H9 (cell line): Measurements from ENCODE around the gene ELAVL4. TPM values are rescaled to one million over a fixed set of nuclear protein-coding genes. Genes with fewer than 3 reads are reported as not detected.

Source experiments
- DNase-seq: peaks from one replicate; pipeline ENCODE4 v3.0.0-alpha.2; 2017
- H2AFZ ChIP-seq: one replicate; pipeline ENCODE4 v1.6.1; 2013; ENCODE audit warnings: mild to moderate bottlenecking, low read length, control low read depth, moderate library complexity
- H2AK5ac ChIP-seq: 2 replicates; pipeline ENCODE4 v1.6.1; 2013; ENCODE audit warnings: low read length, control low read depth, mixed read lengths; ENCODE audit not compliant: insufficient read length
- H2BK120ac ChIP-seq: one replicate; pipeline ENCODE4 v1.6.1; 2013; ENCODE audit warnings: low read depth, mild to moderate bottlenecking, low read length, control low read depth, inconsistent platforms; ENCODE audit not compliant: poor library complexity, severe bottlenecking
- H2BK12ac ChIP-seq: 2 replicates; pipeline ENCODE4 v1.6.1; 2013; ENCODE audit warnings: low read length, control low read depth, mixed read lengths, low read depth; ENCODE audit not compliant: insufficient read length
- H2BK15ac ChIP-seq: 2 replicates; pipeline ENCODE4 v1.6.1; 2013; ENCODE audit warnings: low read depth, low read length, control low read depth
- H2BK20ac ChIP-seq: one replicate; pipeline ENCODE4 v1.6.1; 2013; ENCODE audit warnings: low read depth, mild to moderate bottlenecking, low read length, control low read depth, inconsistent platforms; ENCODE audit not compliant: poor library complexity, severe bottlenecking
- H2BK5ac ChIP-seq: 2 replicates; pipeline ENCODE4 v1.6.1; 2013; ENCODE audit warnings: low read length, control low read depth, mixed read lengths; ENCODE audit not compliant: insufficient read length
- H3K14ac ChIP-seq: 2 replicates; pipeline ENCODE4 v1.6.1; 2013; ENCODE audit warnings: low read length, control low read depth; ENCODE audit not compliant: insufficient read depth
- H3K18ac ChIP-seq: 2 replicates; pipeline ENCODE4 v1.6.1; 2013; ENCODE audit warnings: low read depth, mild to moderate bottlenecking, mixed read lengths, low read length, control low read depth; ENCODE audit not compliant: insufficient read length
- H3K23ac ChIP-seq: 2 replicates; pipeline ENCODE4 v1.6.1; 2013; ENCODE audit warnings: low read length, control low read depth, mixed read lengths, low read depth; ENCODE audit not compliant: insufficient read length
- H3K23me2 ChIP-seq: 2 replicates; pipeline ENCODE4 v1.6.1; 2013; ENCODE audit warnings: low read depth, mild to moderate bottlenecking, mixed read lengths, low read length, control low read depth; ENCODE audit not compliant: insufficient read length, poor library complexity, severe bottlenecking
- H3K27ac ChIP-seq: 2 replicates; pipeline ENCODE4 v1.5.1; 2013; ENCODE audit warnings: low read length, control low read depth, mixed read lengths, low read depth; ENCODE audit not compliant: insufficient read length
- H3K27me3 ChIP-seq: 2 replicates; pipeline ENCODE4 v1.6.1; 2013; ENCODE audit warnings: low read length, control low read depth, inconsistent platforms; ENCODE audit not compliant: insufficient read depth
- H3K4ac ChIP-seq: 2 replicates; pipeline ENCODE4 v1.6.1; 2013; ENCODE audit warnings: low read depth, mild to moderate bottlenecking, control low read depth, inconsistent platforms, low read length, moderate library complexity
- H3K4me1 ChIP-seq: 2 replicates; pipeline ENCODE4 v1.6.1; 2013; ENCODE audit warnings: low read length, control low read depth, inconsistent platforms; ENCODE audit not compliant: insufficient read depth
- H3K4me2 ChIP-seq: 2 replicates; pipeline ENCODE4 v1.6.1; 2013; ENCODE audit warnings: low read length, control low read depth, mixed read lengths; ENCODE audit not compliant: insufficient read length, insufficient read depth
- H3K56ac ChIP-seq: 2 replicates; pipeline ENCODE4 v1.6.1; 2013; ENCODE audit warnings: low read depth, mild to moderate bottlenecking, mixed read lengths, low read length, control low read depth; ENCODE audit not compliant: insufficient read length
- H3K79me1 ChIP-seq: 2 replicates; pipeline ENCODE4 v1.6.1; 2013; ENCODE audit warnings: low read depth, mild to moderate bottlenecking, moderate library complexity, low read length, control low read depth, inconsistent platforms; ENCODE audit not compliant: insufficient read depth, poor library complexity, severe bottlenecking
- H3K79me2 ChIP-seq: 2 replicates; pipeline ENCODE4 v1.6.1; 2013; ENCODE audit warnings: low read length, control low read depth, inconsistent platforms; ENCODE audit not compliant: insufficient read depth
- H3K9ac ChIP-seq: 2 replicates; pipeline ENCODE4 v1.6.1; 2013; ENCODE audit warnings: low read length, control low read depth, mixed read lengths; ENCODE audit not compliant: insufficient read length; ENCODE audit errors: extremely low read depth
- H3K9me3 ChIP-seq: one replicate; pipeline ENCODE4 v1.6.1; 2013; ENCODE audit warnings: low read depth, low read length, inconsistent platforms; ENCODE audit not compliant: control insufficient read depth
- H3T11ph ChIP-seq: one replicate; pipeline ENCODE4 v1.6.1; 2013; ENCODE audit warnings: mild to moderate bottlenecking, low read length, control low read depth, inconsistent platforms
- H4K20me1 ChIP-seq: one replicate; pipeline ENCODE4 v1.6.1; 2013; ENCODE audit not compliant: control insufficient read depth, insufficient read length, insufficient read depth
- H4K5ac ChIP-seq: 2 replicates; pipeline ENCODE4 v1.6.1; 2013; ENCODE audit warnings: low read depth, mild to moderate bottlenecking, mixed read lengths, low read length, control low read depth; ENCODE audit not compliant: insufficient read length
- H4K8ac ChIP-seq: replicated peaks from 2 replicates; pipeline ENCODE4 v1.6.1; 2013; ENCODE audit warnings: low read length, control low read depth, mixed read lengths, low read depth; ENCODE audit not compliant: insufficient read length
- H4K91ac ChIP-seq: 2 replicates; pipeline ENCODE4 v1.6.1; 2013; ENCODE audit warnings: low read depth, mild to moderate bottlenecking, moderate library complexity, mixed read lengths, low read length, control low read depth; ENCODE audit not compliant: insufficient read length
- H3K27ac Mint-ChIP-seq, 3 experiments: 2 replicates in 2 of 3; 3 replicates in 1 of 3; pipeline ENCODE4 v1.8.0; 2020 to 2021; ENCODE audit warnings: mixed read lengths in 3 of 3, mild to moderate bottlenecking in 1 of 3, moderate library complexity in 1 of 3
- H3K27me3 Mint-ChIP-seq: 2 replicates; pipeline ENCODE4 v1.8.0; 2021; ENCODE audit warnings: low read depth, mild to moderate bottlenecking, moderate library complexity, mixed read lengths
- H3K36me3 Mint-ChIP-seq, 3 experiments: 2 replicates in 2 of 3; 3 replicates in 1 of 3; pipeline ENCODE4 v1.8.0; 2020 to 2021; ENCODE audit warnings: low read depth in 3 of 3, mixed read lengths in 3 of 3; ENCODE audit not compliant: insufficient read depth in 1 of 3
- H3K4me1 Mint-ChIP-seq, 2 experiments: 2 replicates each; pipeline ENCODE4 v1.8.0; 2020; ENCODE audit warnings: mixed read lengths in 2 of 2
- H3K4me3 Mint-ChIP-seq, 2 experiments: 2 replicates in 1 of 2; 3 replicates in 1 of 2; pipeline ENCODE4 v1.8.0; 2020 to 2021; ENCODE audit warnings: mild to moderate bottlenecking in 2 of 2, mixed read lengths in 2 of 2, moderate library complexity in 1 of 2
- H3K9me3 Mint-ChIP-seq, 2 experiments: 2 replicates in 1 of 2; 3 replicates in 1 of 2; pipeline ENCODE4 v1.8.0; 2020; ENCODE audit warnings: mild to moderate bottlenecking in 2 of 2, mixed read lengths in 2 of 2, moderate library complexity in 1 of 2
- WGBS: extraction: QIAGEN DNeasy Blood & Tissue Kit; methylation state at CpG from one replicate; pipeline ENCODE4 v1.1.7; 2013; ENCODE audit warnings: missing lambda C conversion rate, low lambda C conversion rate, mixed read lengths; ENCODE audit not compliant: insufficient read length; ENCODE audit errors: extremely low coverage; 5-methylcytosine and 5-hydroxymethylcytosine counted together
- total RNA-seq: library from RNA; stranded (reverse); gene quantifications from 2 replicates; pipeline ENCODE4 v1.2.1, GENCODE V29; 2021
- TF ChIP-seq, protein P1 (sequence below): fragments of 200-600 bp; sonication (generic); conservative IDR thresholded peaks from 3 replicates; pipeline ENCODE4 v1.8.0; 2021; ENCODE audit warnings: antibody characterized with exemption, mild to moderate bottlenecking

The ELAVL4 gene
- total RNA-seq, 1 experiment from 2014 or later: not detected

DNA sequence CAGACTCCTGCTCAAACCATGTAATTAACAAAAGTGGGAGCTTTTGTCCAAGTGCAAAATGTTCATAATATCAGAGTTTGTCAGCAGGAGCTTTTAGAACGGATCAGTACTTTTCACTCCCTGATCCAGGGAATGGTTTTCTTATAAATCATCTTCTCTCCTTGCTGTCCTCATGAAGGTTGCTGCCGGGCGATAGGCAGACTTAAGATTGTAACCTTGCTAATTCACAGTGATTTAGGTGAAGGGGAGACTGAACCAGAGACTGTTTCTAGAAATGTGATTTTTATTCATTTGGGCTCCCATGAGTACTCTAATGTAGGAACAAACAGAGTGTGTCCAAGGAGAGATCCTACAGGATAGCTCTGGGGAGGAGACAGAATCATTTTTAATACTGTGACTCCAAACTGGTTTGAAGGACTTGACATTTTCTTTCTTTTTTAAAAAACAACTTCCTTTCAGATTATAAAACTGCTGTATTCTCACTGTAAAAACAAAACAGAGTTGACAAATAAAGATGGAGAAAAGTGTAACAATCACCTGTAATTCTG, 23.7 kb downstream of the ELAVL4 start:
- Histone ChIP-seq H4K20me1 (no peaks in the 10 kb centered on the region), H3K79me1 (no peaks in the 10 kb centered on the region), H3K4me2 (no peak overlapping the region), H2BK20ac (no peak overlapping the region), H3K56ac (no peak overlapping the region), H4K5ac (no peak overlapping the region), H3K27me3 (no peaks in the 10 kb centered on the region), H3K23me2 (no peaks in the 10 kb centered on the region), H2BK120ac (no peak overlapping the region), H3K18ac (no peak overlapping the region), H3K9me3 (no peaks in the 10 kb centered on the region), H2BK15ac (no peak overlapping the region; the same call in 1 of the 2 replicates), H3K9ac (no peak overlapping the region), H2BK5ac (no peak overlapping the region), H4K8ac (no peak overlapping the region), H3K4me1 (peaks cover 6% of the 10 kb centered on the region; the same call in 1 of the 2 replicates), H3T11ph (no peak overlapping the region), H3K23ac (no peak overlapping the region), H3K27ac (no peak overlapping the region), H3K4ac (no peak overlapping the region), H2BK12ac (no peak overlapping the region), H2AFZ (no peak overlapping the region), H4K91ac (no peak overlapping the region), H3K14ac (no peak overlapping the region), H3K79me2 (no peaks in the 10 kb centered on the region), H2AK5ac (no peak overlapping the region)
- Mint-ChIP-seq H3K4me3 (no peak overlapping the region), H3K27ac (no peak overlapping the region), H3K9me3 (peaks cover 0 to 55% of the 10 kb centered on the region in 2 experiments; a peak in 2 of 5 replicates), H3K36me3 (peaks cover 0 to 14% (median 0%) of the 10 kb centered on the region in 3 experiments; a peak in 2 of 7 replicates), H3K27me3 (no peaks in the 10 kb centered on the region; the same call in 1 of the 2 replicates), H3K4me1 (no peaks in the 10 kb centered on the region)
- no CpG with 5 or more reads among the region's 3 CpGs for WGBS
- TF ChIP-seq, protein P1, sequence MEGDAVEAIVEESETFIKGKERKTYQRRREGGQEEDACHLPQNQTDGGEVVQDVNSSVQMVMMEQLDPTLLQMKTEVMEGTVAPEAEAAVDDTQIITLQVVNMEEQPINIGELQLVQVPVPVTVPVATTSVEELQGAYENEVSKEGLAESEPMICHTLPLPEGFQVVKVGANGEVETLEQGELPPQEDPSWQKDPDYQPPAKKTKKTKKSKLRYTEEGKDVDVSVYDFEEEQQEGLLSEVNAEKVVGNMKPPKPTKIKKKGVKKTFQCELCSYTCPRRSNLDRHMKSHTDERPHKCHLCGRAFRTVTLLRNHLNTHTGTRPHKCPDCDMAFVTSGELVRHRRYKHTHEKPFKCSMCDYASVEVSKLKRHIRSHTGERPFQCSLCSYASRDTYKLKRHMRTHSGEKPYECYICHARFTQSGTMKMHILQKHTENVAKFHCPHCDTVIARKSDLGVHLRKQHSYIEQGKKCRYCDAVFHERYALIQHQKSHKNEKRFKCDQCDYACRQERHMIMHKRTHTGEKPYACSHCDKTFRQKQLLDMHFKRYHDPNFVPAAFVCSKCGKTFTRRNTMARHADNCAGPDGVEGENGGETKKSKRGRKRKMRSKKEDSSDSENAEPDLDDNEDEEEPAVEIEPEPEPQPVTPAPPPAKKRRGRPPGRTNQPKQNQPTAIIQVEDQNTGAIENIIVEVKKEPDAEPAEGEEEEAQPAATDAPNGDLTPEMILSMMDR: no peak
- DNase-seq: no peak
